Left renal cortex interstitium (tissue), 4 donors: ENCODE measurements around the gene NPTXR. TPM values are rescaled to one million over a fixed set of nuclear protein-coding genes. Genes with fewer than 3 reads are reported as not detected.

ENCODE experiments used
- DNase-seq, 4 donors: peaks; one replicate each; pipeline ENCODE4 v3.0.0-alpha.2; 2013; ENCODE audit warnings: low read depth in 4 of 4, low spot score in 2 of 4, missing footprints in 1 of 4
- polyA plus RNA-seq, 4 donors: library from polyadenylated mRNA; unstranded; fragments of 120-200 nt; gene quantifications; one replicate each; pipeline ENCODE4 v1.2.1, GENCODE V29; 2013; ENCODE audit not compliant: insufficient read length in 4 of 4

The NPTXR gene
- polyA plus RNA-seq, 4 donors, result 4.3 to 4.8 (median 4.7) TPM

- DNase-seq, result no peak
These were observed 25.8 kb upstream of the NPTXR start for GRCh38 chr22:38869663-38870062.

- DNase-seq, result peak in 1 of 4 donors; percentile 44
These were observed 25.1 kb upstream of the NPTXR start for GRCh38 chr22:38868886-38869381.

- no peak for DNase-seq
These were observed 24.5 kb upstream of the NPTXR start for GRCh38 chr22:38868286-38868721.

- no peak for DNase-seq
These were observed 23.9 kb upstream of the NPTXR start for GRCh38 chr22:38867471-38868285.

- no peak for DNase-seq
These were observed 23.3 kb upstream of the NPTXR start for GRCh38 chr22:38867124-38867455.

GRCh38 chr22:38866399-38867123 lies 22.7 kb upstream of the NPTXR start:
- DNase-seq, result peak in 1 of 4 donors; percentile 50

- no peak for DNase-seq
These were observed 22.2 kb upstream of the NPTXR start for GRCh38 chr22:38866024-38866398.

GRCh38 chr22:38865201-38866023 lies 21.6 kb upstream of the NPTXR start:
- no peak for DNase-seq

- DNase-seq, result no peak
These were observed 20.7 kb upstream of the NPTXR start for GRCh38 chr22:38864361-38865191.

GRCh38 chr22:38863531-38864131 lies 19.8 kb upstream of the NPTXR start:
- DNase-seq, result no peak

- DNase-seq, result no peak
These were observed 18.8 kb upstream of the NPTXR start for GRCh38 chr22:38862375-38863329.

GRCh38 chr22:38861927-38862326 lies 18.1 kb upstream of the NPTXR start:
- no peak for DNase-seq

- no peak for DNase-seq
These were observed 17.5 kb upstream of the NPTXR start for GRCh38 chr22:38861170-38861876.

- no peak for DNase-seq
These were observed 16.7 kb upstream of the NPTXR start for GRCh38 chr22:38860283-38861169.

- no peak for DNase-seq
These were observed 15.9 kb upstream of the NPTXR start for GRCh38 chr22:38859581-38860282.

- DNase-seq, result no peak
These were observed 14.7 kb upstream of the NPTXR start for GRCh38 chr22:38858492-38858891.
